Brain microvascular endothelial cell (primary cell): ENCODE data around the gene PLA2G2D.

ENCODE experiments used
- DNase-seq: peaks from one replicate; pipeline ENCODE4 v3.0.0-alpha.2; 2020
- H3K27ac ChIP-seq: fragments of 250-450 bp; sonication (Bioruptor Pico); 2 replicates; pipeline ENCODE4 v1.5.1; 2020; ENCODE audit warnings: mild to moderate bottlenecking, moderate library complexity
- H3K27me3 ChIP-seq: fragments of 250-450 bp; sonication (Bioruptor Pico); replicated peaks from 2 replicates; pipeline ENCODE4 v1.5.1; 2020; ENCODE audit warnings: mild to moderate bottlenecking
- H3K36me3 ChIP-seq: fragments of 250-450 bp; sonication (Bioruptor Pico); replicated peaks from 2 replicates; pipeline ENCODE4 v1.5.1; 2020; ENCODE audit warnings: mild to moderate bottlenecking
- H3K4me3 ChIP-seq: 2 replicates; pipeline ENCODE4 v1.5.1; 2011; ENCODE audit warnings: low read depth, mild to moderate bottlenecking, control low read depth, low read length, moderate library complexity
- CTCF ChIP-seq: IDR thresholded peaks from 2 replicates; pipeline ENCODE4 v1.5.1; 2011; ENCODE audit warnings: low read depth, mild to moderate bottlenecking, moderate library complexity, low read length, control low read depth, inconsistent platforms; ENCODE audit errors: missing control alignments
- in situ Hi-C: cut with HindIII; loops from 2 replicates; pipeline ENCODE4 v1.10.0; 2017; ENCODE audit warnings: low sequenced_read_pairs, low pct_ligation_motif_present

The PLA2G2D gene

DNA sequence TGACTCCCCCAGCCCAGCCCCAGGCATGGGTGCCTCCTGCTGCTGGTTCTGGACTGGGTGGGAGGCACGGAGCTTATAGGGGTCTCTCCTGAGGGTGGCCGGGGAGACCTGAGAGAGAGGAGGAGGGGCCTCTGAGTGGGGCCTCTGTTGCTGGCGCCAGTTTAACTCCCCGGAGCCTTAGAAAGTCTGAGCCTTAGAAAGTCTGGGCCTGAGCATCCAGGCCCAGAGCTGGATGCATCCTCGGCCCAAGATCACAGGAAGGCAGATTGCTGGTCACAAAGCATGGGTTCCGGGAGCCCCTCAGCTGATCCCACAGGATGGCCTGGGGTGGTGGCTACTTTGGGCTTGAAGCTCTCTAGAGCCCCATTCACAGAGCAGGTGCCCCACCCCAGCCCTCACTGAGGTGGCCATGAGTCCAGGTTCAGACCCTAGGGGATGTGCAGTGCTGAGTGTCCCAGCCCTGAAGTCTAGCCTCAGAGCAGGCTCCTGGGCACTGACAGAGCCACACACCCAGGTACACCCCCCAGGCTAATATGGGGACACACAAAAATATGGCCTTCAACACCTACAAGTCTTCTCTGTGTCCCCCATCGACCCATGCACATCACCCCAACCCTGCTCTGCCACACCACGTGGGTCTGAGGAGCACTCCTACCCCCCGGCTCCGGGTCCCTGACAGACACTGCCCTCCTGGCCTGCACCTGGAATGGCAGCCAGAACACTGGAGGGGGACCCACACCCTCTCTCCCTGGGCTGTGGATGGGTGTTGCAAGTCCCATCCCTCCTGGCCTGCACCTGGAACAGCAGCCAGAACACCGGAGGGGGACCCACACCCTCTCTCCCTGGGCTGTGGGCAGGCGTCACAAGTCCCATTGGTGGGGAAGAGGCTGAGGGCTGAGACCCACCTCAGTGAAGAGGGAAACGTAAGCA lies 29.5 kb upstream of the PLA2G2D start:
- H3K27me3 ChIP-seq = no peaks in the 10 kb centered on the region
- no peak for TF ChIP-seq CTCF
- no peak overlapping the region for H3K27ac ChIP-seq
- in situ Hi-C loops = no loop called here
- H3K4me3 ChIP-seq = no peak overlapping the region
- DNase-seq = no peak
- H3K36me3 ChIP-seq = no peaks in the 10 kb centered on the region

GRCh38 chr1:20147846-20148570 lies 28.7 kb upstream of the PLA2G2D start:
- H3K27me3 ChIP-seq = no peaks in the 10 kb centered on the region
- in situ Hi-C loops = no loop called here
- no peak for TF ChIP-seq CTCF

DNA sequence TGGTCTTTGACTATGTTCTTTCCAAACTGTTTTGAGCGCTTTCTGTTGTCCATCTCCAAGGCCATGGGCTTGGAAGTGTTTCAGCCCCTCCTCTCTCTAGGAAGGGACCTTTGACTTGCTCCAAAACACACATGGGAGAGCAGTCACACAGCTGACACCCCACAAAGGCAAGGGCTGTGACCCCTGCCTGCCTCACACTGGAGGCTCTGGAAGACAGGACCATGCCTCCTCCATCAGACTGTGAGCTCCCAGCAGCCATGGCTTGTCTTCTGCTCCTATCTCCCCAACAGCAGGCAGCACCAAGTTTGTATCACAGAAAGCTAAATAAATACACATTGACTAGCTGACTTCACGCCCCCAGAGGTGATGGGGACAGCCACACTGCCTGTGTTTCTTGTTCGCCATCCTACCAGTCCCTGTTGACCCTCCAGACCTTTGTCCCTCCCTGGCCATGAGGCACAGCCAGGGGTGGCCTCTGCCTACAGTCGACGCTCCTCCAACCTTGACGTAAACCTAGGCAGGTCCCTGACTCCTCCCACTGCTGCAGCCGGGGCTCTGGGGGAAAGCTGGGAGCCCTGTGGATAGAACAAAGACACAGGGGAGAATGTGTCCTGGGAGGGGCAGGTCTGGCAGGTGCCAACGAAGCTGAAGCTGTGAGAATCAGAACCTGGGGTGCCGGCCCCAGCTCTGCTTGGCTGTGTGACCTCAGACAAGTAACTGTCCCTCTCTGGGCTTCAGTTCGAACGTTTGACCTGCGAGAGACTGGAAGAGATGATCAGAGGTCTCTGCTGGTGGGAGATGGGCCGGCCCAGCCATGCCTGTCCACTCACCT lies 24.6 kb upstream of the PLA2G2D start:
- in situ Hi-C loops = no loop called here
- H3K27ac ChIP-seq = no peak overlapping the region

More at GRCh38 chr1:20147846-20148570, 28.7 kb upstream of the PLA2G2D start:
- Histone ChIP-seq H3K27ac (no peak overlapping the region), H3K36me3 (no peaks in the 10 kb centered on the region), H3K4me3 (no peak overlapping the region)
- DNase-seq = no peak

GRCh38 chr1:20143318-20143717 lies 24.0 kb upstream of the PLA2G2D start:
- Histone ChIP-seq H3K36me3 (no peaks in the 10 kb centered on the region), H3K27ac (no peak overlapping the region), H3K4me3 (no peak overlapping the region), H3K27me3 (no peaks in the 10 kb centered on the region)
- no peak for TF ChIP-seq CTCF
- DNase-seq = no peak
- in situ Hi-C loops = no loop called here

More for the DNA sequence above, 24.6 kb upstream of the PLA2G2D start:
- no peak for TF ChIP-seq CTCF
- Histone ChIP-seq H3K4me3 (no peak overlapping the region), H3K36me3 (no peaks in the 10 kb centered on the region), H3K27me3 (no peaks in the 10 kb centered on the region)
- DNase-seq = no peak

DNA sequence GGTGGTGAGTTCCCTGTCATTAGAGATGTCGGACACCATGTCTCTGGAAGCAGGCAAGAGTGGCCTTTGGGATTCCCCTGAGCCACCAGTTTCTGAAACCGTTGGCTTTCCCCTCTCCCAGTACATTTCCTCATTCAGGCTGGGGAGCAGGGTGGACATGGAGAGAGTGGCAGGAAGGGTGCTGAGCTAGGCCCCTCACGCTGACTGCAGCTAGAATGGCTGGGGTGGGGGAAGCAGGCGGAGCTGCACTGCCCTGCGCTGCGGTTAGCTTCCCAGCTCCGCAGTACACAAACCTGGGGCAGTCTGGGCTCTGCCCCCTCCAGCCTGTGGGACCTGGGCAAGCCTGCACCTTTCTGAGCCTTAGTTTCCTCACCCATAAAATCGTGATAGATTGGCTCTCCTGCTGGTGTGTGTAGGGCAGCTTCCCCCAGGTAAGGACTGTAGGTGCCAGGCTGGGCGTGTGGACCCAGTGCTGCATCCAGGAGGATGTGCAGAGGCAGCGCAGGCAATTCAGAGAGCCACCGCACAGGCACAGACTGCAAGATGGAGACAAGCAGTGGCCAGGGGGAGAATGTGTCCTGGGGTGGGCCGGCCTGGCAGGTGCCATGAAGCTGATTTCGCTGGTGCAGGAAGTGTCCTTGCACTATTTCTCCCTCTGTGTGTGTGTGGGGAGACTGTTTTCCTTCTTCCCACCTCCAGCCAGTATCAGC lies 22.8 kb upstream of the PLA2G2D start:
- Histone ChIP-seq H3K4me3 (no peak overlapping the region), H3K27me3 (no peaks in the 10 kb centered on the region), H3K27ac (no peak overlapping the region), H3K36me3 (no peaks in the 10 kb centered on the region)
- in situ Hi-C loops = no loop called here
- no peak for TF ChIP-seq CTCF
- no peak for DNase-seq
